GM12892 (cell line): ENCODE measurements around the gene SLC2A3.
"Not testable (repeated sequence)": the region's sequence is repeated elsewhere in the genome, so short reads cannot be mapped to it uniquely, and the experiment has no call there.

Experiments used
- DNase-seq: peaks from one replicate; pipeline ENCODE4 v3.0.0; 2011; ENCODE audit not compliant: insufficient read length
- FAIRE-seq: peaks from 2 replicates; lab custom pipeline; 2011; peaks lifted over from hg19 to GRCh38; lab: Jason Lieb, UNC
- POLR2A ChIP-seq: IDR thresholded peaks from 2 replicates; pipeline ENCODE4 v1.6.1; 2011; ENCODE audit warnings: low read depth, low read length, control low read depth
- POLR2AphosphoS5 ChIP-seq: IDR thresholded peaks from 2 replicates; pipeline ENCODE4 v1.6.1; 2011; ENCODE audit warnings: low read depth, low read length, control low read depth
- TAF1 ChIP-seq: IDR thresholded peaks from 2 replicates; pipeline ENCODE4 v1.6.1; 2011; ENCODE audit warnings: low read depth, mild to moderate bottlenecking, control low read depth, low read length, borderline replicate concordance

Gene SLC2A3

GRCh38 chr12:7937833-7938506 is 2.0 kb upstream of the SLC2A3 start:
- no peak for TF ChIP-seq TAF1
- TF ChIP-seq POLR2A: no peak
- no peak for TF ChIP-seq POLR2AphosphoS5
- FAIRE-seq: no peak
- no peak for DNase-seq

GRCh38 chr12:7934889-7935492 is 996 bp downstream of the SLC2A3 start:
- TF ChIP-seq POLR2A: no peak
- no peak for TF ChIP-seq TAF1
- TF ChIP-seq POLR2AphosphoS5: no peak
- DNase-seq (no peak), FAIRE-seq (no peak)

DNA sequence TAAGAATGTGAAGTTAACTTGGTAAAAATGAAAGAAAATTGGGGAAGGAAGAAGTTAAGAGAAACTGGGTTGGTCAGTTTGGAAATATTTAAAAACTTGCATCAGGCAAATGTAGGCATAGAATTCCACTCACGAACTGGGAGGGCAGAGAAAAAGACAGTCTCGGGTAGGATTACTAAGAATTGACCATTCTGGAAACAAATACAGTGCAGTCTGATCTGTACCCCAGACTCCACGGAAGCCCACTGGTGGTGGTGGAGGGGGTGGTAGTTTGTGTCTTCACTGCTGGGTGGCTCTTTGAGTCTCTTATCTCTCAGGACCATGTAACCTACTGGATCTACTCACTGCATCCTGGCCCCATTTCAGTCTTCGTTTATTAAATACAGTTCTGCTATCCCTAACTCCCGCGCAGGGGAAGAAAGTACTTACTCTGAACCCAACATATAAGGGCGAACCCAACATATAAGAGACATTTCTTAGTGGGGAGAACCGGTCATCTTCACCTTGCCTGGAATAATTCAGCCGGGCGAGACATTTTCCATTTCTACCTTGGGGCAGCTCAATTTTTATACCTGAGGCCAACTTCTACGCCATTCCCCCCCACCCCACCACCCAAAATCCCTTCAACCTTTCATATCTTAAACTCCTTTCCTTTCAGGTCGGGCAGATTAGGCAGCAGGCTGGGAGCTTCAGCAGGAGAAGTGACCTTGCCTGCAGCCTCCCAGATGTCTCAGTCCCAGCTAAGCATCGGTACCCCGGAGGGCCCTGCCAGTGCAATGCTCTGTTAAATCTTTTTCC is 1.7 kb downstream of the SLC2A3 start:
- DNase-seq (no peak), FAIRE-seq (no peak)

GRCh38 chr12:7933255-7933726 is 2.7 kb downstream of the SLC2A3 start:
- FAIRE-seq (peak; percentile 98), DNase-seq (peak; percentile 71)
- TF ChIP-seq TAF1 (no peak), POLR2A (0 out of 2 replicates have a peak, but pooled peaks have one; percentile 19), POLR2AphosphoS5 (no peak)

More for the DNA sequence above, 1.7 kb downstream of the SLC2A3 start:
- TF ChIP-seq TAF1: no peak
- TF ChIP-seq POLR2A: no peak

DNA sequence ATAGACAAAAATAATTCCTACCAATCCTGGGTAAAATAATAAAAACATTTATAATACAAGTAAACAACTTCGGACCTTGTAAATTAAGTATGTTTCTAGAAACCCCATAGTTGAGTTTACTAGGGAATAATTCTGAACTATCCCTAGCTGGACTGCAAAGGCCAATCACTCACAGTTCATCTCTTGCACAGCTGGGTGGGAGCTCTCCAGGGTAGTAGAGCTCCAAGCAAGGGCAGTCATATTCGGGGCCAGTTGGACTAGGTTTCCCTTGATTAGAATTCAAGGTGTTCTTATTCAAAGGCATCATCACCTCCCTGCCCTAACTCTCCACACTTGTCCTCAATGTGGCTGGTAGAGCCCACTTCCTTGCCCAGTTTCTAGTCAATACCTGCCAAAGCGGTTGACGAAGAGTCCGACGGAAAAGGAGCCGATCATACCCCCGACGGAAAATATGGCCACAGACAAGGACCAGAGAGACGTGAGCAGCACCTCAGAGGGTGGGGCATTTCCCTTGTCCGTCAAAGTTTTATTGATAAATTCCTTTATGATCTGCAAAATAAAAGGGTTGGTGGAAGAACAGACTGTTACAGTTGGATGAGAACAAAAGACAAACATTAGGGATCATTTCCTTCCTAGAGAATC is 3.3 kb downstream of the SLC2A3 start:
- FAIRE-seq, DNase-seq: not testable (repeated sequence)

- DNase-seq: no peak
- no peak for FAIRE-seq
- TF ChIP-seq TAF1 (no peak), POLR2A (no peak), POLR2AphosphoS5 (no peak)
Measured at GRCh38 chr12:7929083-7929792, 6.7 kb downstream of the SLC2A3 start.

DNA sequence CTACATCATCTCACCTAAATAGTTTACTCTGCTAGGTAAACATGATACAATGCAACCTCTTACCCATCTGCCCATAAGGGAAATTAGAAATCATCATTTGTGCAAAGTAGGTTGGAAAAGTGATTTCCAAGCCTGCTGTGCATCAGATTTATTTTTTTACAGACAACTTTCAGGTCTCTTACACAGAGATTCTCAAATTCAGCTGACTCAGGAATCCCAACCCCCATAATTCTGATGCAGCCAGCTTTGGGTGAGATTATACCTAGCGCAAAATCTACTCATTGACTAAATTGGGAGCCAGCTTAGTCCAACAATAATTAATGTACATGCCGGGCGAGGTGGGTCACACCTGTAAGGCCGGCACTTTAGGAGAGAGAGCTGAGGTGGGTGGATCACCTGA is 8.5 kb downstream of the SLC2A3 start:
- DNase-seq (no peak), FAIRE-seq (no peak)
- TF ChIP-seq TAF1: no peak
- no peak for TF ChIP-seq POLR2A
- TF ChIP-seq POLR2AphosphoS5: no peak

- DNase-seq, FAIRE-seq: not testable (repeated sequence)
Measured at GRCh38 chr12:7926068-7926666, 9.8 kb downstream of the SLC2A3 start.

GRCh38 chr12:7923241-7924236 is 12.4 kb downstream of the SLC2A3 start:
- TF ChIP-seq POLR2A: no peak
- no peak for TF ChIP-seq POLR2AphosphoS5
- TF ChIP-seq TAF1: no peak
- no peak for FAIRE-seq

DNA sequence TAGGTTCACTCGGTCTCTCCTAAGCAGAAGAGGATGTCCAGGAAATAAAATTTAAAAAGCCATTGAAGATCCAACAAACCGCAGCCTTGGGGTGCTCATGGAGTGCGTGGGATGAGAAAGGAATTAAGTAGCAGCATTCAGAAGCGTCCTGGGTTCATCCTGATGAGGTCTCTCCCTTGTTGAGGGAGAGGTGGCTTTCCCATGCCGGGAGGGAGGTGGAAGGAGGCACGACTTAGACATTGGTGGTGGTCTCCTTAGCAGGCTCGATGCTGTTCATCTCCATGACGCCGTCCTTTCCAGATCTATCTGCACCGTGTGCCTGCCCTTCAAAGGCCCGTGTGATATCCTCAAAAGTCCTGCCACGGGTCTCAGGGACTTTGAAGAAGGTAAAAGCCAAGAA is 14.8 kb downstream of the SLC2A3 start:
- FAIRE-seq, DNase-seq: not testable (repeated sequence)

More at GRCh38 chr12:7923241-7924236, 12.4 kb downstream of the SLC2A3 start:
- no peak for DNase-seq

DNA sequence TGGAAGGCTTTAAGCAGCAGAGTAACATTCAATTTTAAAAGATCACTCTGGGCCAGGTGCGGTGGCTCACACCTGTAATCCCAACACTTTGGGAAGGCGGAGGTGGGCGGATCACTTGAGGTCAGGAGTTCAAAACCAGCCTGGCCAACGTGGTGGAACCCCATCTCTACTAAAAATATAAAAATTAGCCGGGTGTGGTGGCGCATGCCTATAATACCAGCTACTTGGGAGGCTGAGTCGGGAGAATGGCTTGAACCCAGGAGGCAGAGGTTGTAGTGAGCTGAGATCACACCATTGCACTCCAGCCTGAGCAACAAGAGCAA is 17.8 kb downstream of the SLC2A3 start:
- FAIRE-seq, DNase-seq: not testable (repeated sequence)
